Fibroblast of lung (primary cell): ENCODE measurements around the gene MRTFA.

Experiments used
- EZH2 ChIP-seq: IDR thresholded peaks from 2 replicates; pipeline ENCODE4 v1.5.1; 2012; ENCODE audit warnings: low read length, control low read depth, mild to moderate bottlenecking; ENCODE audit errors: missing control alignments
- TF ChIP-seq, protein P1 (sequence below), 2 donors: IDR thresholded peaks in 1 of 2; conservative IDR thresholded peaks in 1 of 2; 1 replicate in 1 of 2; 2 replicates in 1 of 2; pipeline ENCODE4 v1.5.1; 2011 to 2012; ENCODE audit warnings: low read length in 2 of 2, control low read depth in 1 of 2, inconsistent platforms in 1 of 2, low read depth in 1 of 2, mild to moderate bottlenecking in 1 of 2

DNA sequence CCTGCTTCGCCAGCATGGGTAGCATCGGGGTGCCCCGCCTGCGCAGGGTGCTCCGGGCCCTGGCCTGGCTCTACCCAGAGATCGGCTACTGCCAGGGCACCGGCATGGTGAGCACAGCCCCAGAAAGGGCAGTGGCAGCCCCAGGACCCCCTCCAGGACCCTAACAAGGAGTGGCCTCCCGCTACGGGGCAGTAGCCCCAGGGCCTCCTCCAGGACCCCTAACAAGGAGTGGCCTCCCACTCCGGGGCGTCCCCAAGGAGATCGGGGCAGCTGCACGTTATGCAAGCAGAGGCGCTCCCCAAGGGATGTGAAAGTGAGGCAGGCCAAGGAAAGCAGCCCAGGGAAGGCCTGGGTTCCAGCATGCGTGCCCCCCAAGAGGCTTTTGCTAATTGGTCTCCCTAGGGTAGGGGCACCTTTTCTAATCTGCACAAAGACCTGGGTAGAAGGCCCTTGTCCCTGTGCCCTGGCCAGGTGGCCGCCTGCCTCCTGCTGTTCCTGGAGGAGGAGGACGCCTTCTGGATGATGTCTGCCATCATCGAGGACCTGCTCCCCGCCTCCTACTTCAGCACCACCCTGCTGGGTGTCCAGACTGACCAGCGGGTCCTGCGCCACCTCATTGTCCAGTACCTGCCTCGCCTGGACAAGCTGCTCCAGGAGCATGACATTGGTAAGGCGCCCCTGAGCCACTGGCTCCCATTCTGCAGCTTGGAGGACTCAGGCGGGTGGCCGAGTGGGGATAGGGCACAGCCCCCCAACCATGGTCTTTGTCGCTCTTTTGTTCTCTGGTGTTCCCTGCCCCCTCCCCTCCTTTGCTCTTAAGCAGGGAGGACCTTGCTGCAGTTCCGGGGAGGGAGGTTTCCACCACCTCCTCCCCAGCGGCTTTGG is 231.1 kb downstream of the MRTFA start:
- TF ChIP-seq, protein P1, sequence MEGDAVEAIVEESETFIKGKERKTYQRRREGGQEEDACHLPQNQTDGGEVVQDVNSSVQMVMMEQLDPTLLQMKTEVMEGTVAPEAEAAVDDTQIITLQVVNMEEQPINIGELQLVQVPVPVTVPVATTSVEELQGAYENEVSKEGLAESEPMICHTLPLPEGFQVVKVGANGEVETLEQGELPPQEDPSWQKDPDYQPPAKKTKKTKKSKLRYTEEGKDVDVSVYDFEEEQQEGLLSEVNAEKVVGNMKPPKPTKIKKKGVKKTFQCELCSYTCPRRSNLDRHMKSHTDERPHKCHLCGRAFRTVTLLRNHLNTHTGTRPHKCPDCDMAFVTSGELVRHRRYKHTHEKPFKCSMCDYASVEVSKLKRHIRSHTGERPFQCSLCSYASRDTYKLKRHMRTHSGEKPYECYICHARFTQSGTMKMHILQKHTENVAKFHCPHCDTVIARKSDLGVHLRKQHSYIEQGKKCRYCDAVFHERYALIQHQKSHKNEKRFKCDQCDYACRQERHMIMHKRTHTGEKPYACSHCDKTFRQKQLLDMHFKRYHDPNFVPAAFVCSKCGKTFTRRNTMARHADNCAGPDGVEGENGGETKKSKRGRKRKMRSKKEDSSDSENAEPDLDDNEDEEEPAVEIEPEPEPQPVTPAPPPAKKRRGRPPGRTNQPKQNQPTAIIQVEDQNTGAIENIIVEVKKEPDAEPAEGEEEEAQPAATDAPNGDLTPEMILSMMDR (conservative IDR thresholded peaks at IDR 0.05 in 1 of 2, IDR thresholded peaks at IDR 0.05 in 1 of 2; ENCODE audit: low read depth in 1 of 2, low read length in 2 of 2) = no peak
- TF ChIP-seq EZH2 = no peak
